HG03066 (cell line): Measurements from ENCODE around the gene LTBR.

Source experiments
- ATAC-seq: cut with Tn5 transposase; IDR thresholded peaks from one replicate; pipeline ENCODE4 v1.9.1; 2021; ENCODE audit warnings: low read depth; ENCODE audit not compliant: unreplicated experiment

Gene LTBR

GRCh38 chr12:6346235-6346832 lies 37.6 kb upstream of the LTBR start:
- no peak for ATAC-seq

GRCh38 chr12:6346942-6347341 lies 37.0 kb upstream of the LTBR start:
- no peak for ATAC-seq

GRCh38 chr12:6347367-6348338 lies 36.3 kb upstream of the LTBR start:
- ATAC-seq, result no peak

GRCh38 chr12:6351622-6352021 lies 32.3 kb upstream of the LTBR start:
- ATAC-seq, result no peak

- no peak for ATAC-seq
Measured at GRCh38 chr12:6352193-6353173, 31.5 kb upstream of the LTBR start.

- no peak for ATAC-seq
Measured at GRCh38 chr12:6354495-6355393, 29.2 kb upstream of the LTBR start.

- ATAC-seq, result no peak
Measured at GRCh38 chr12:6355491-6356373, 28.2 kb upstream of the LTBR start.

GRCh38 chr12:6356374-6356820 lies 27.6 kb upstream of the LTBR start:
- ATAC-seq, result no peak

- no peak for ATAC-seq
Measured at GRCh38 chr12:6358881-6359280, 25.1 kb upstream of the LTBR start.

GRCh38 chr12:6360080-6360571 lies 23.8 kb upstream of the LTBR start:
- ATAC-seq, result no peak

- ATAC-seq, result no peak
Measured at GRCh38 chr12:6360578-6361490, 23.1 kb upstream of the LTBR start.

- ATAC-seq, result no peak
Measured at GRCh38 chr12:6361834-6362233, 22.1 kb upstream of the LTBR start.

GRCh38 chr12:6362403-6362802 lies 21.6 kb upstream of the LTBR start:
- ATAC-seq, result no peak

GRCh38 chr12:6363010-6363329 lies 21.0 kb upstream of the LTBR start:
- ATAC-seq, result no peak

- ATAC-seq, result no peak
Measured at GRCh38 chr12:6363330-6364043, 20.5 kb upstream of the LTBR start.

GRCh38 chr12:6364044-6364374 lies 20.0 kb upstream of the LTBR start:
- ATAC-seq, result no peak
